Endodermal cell (in vitro differentiated cells): ENCODE data around the gene JMJD7. TPM values are rescaled to one million over a fixed set of nuclear protein-coding genes. Genes with fewer than 3 reads are reported as not detected.

Experiments
- DNase-seq: peaks from one replicate; pipeline ENCODE4 v3.0.0-alpha.2; 2017
- H3K27ac ChIP-seq: 2 replicates; pipeline ENCODE4 v1.5.1; 2013; ENCODE audit warnings: mild to moderate bottlenecking, low read depth, low read length, moderate library complexity
- H3K27me3 ChIP-seq: 2 replicates; pipeline ENCODE4 v1.6.1; 2013; ENCODE audit warnings: mild to moderate bottlenecking, low read length, moderate library complexity; ENCODE audit not compliant: insufficient read depth, control insufficient read depth, poor library complexity, severe bottlenecking
- H3K36me3 ChIP-seq: 2 replicates; pipeline ENCODE4 v1.7.0; 2013; ENCODE audit warnings: mild to moderate bottlenecking, low read length, moderate library complexity; ENCODE audit not compliant: control insufficient read depth, insufficient read depth
- H3K4me1 ChIP-seq: one replicate; pipeline ENCODE4 v1.7.0; 2013; ENCODE audit warnings: low read length; ENCODE audit not compliant: control insufficient read depth, insufficient read depth
- H3K4me3 ChIP-seq: 2 replicates; pipeline ENCODE4 v1.5.1; 2013; ENCODE audit warnings: mild to moderate bottlenecking, low read length, moderate library complexity
- H3K9ac ChIP-seq: 2 replicates; pipeline ENCODE4 v1.6.1; 2013; ENCODE audit warnings: mild to moderate bottlenecking, low read length, moderate library complexity; ENCODE audit not compliant: poor library complexity, severe bottlenecking; ENCODE audit errors: extremely low read depth
- H3K9me3 ChIP-seq: 2 replicates; pipeline ENCODE4 v1.6.1; 2013; ENCODE audit warnings: mild to moderate bottlenecking, low read length, moderate library complexity; ENCODE audit not compliant: control insufficient read depth
- H3K27ac Mint-ChIP-seq: 2 replicates; pipeline ENCODE4 v1.8.0; 2020; ENCODE audit warnings: mixed read lengths
- H3K27me3 Mint-ChIP-seq: 2 replicates; pipeline ENCODE4 v1.8.0; 2021; ENCODE audit warnings: mild to moderate bottlenecking, mixed read lengths; ENCODE audit not compliant: insufficient read depth
- H3K36me3 Mint-ChIP-seq: 2 replicates; pipeline ENCODE4 v1.8.0; 2020; ENCODE audit warnings: low read depth, mixed read lengths
- H3K4me1 Mint-ChIP-seq: 2 replicates; pipeline ENCODE4 v1.8.0; 2020; ENCODE audit warnings: mixed read lengths
- H3K4me3 Mint-ChIP-seq: 2 replicates; pipeline ENCODE4 v1.8.0; 2020; ENCODE audit warnings: mild to moderate bottlenecking, moderate library complexity, mixed read lengths
- H3K9me3 Mint-ChIP-seq: 2 replicates; pipeline ENCODE4 v1.8.0; 2020; ENCODE audit warnings: mild to moderate bottlenecking, mixed read lengths
- WGBS, 2 experiments: methylation state at CpG; one replicate each; pipeline versions ENCODE4 v1.1.5 to v1.1.7; 2013; ENCODE audit warnings: missing lambda C conversion rate in 2 of 2, mixed read lengths in 1 of 2; ENCODE audit not compliant: insufficient coverage in 1 of 2, insufficient read length in 1 of 2; 5-methylcytosine and 5-hydroxymethylcytosine counted together
- total RNA-seq, 2 donors: library from RNA; stranded (reverse); fragmentation: NEBNext Ultra II Directional in 1 of 2; extraction: Animal tissue kit (Norgen Biotek cat#: 25700) in 1 of 2; gene quantifications; 2 replicates in 1 of 2; 3 replicates in 1 of 2; pipeline ENCODE4 v1.2.1, GENCODE V29; 2021
- TF ChIP-seq, protein P1 (sequence below): fragments of 200-600 bp; sonication (generic); conservative IDR thresholded peaks from 2 replicates; pipeline ENCODE4 v1.5.0; 2021; ENCODE audit warnings: antibody characterized with exemption, mild to moderate bottlenecking

The JMJD7 gene
- total RNA-seq, 2 donors from 2014 or later = 18.4 to 22.1 TPM

DNA sequence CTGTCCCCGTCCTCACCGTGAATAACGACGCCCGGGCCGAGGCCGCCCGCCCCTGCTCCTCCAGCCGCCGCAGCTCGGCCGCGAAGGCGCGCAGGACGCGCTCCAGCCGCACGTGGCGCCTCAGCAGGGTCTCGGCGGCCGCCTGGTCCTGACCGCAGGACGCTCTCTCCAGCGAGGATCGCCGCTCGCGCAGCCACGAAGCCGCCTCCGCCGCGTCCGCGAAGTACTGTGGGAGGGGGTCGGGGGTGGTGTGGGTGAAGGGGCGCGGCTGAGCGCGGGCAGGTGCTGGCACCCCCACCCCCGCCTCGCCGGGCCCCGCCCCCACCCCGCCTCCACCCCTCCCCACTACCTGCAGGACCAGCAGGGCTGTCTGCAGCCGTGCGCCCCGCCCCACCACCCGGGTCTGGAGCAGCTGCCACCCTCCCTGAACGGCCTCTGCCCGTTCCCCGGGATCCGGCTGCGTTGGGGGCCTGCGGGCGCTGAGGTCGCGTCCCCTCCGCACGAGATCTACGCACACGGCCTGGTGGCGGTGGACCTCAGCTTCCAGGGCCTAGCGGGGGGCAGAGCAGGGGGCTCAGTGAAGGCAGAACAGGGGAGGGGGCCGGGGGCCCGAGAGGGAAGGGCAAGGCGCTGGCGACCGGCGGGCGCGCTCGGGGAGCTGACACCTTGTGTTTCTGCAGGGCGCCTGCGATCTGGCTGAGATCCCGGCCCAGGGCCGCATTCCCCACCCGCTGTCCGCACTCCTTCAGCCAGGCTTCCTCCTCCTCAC, 54.2 kb downstream of the JMJD7 start:
- 16 to 21% methylated on average over 22 to 60 of the region's 81 CpGs for WGBS, 2 experiments
- H3K4me3 ChIP-seq = no peak overlapping the region
- TF ChIP-seq, protein P1, sequence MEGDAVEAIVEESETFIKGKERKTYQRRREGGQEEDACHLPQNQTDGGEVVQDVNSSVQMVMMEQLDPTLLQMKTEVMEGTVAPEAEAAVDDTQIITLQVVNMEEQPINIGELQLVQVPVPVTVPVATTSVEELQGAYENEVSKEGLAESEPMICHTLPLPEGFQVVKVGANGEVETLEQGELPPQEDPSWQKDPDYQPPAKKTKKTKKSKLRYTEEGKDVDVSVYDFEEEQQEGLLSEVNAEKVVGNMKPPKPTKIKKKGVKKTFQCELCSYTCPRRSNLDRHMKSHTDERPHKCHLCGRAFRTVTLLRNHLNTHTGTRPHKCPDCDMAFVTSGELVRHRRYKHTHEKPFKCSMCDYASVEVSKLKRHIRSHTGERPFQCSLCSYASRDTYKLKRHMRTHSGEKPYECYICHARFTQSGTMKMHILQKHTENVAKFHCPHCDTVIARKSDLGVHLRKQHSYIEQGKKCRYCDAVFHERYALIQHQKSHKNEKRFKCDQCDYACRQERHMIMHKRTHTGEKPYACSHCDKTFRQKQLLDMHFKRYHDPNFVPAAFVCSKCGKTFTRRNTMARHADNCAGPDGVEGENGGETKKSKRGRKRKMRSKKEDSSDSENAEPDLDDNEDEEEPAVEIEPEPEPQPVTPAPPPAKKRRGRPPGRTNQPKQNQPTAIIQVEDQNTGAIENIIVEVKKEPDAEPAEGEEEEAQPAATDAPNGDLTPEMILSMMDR = peak; percentile 11
- no peaks in the 10 kb centered on the region for H3K9me3 Mint-ChIP-seq
- peak overlapping the region; percentile 42 for H3K4me3 Mint-ChIP-seq
- no peaks in the 10 kb centered on the region for H3K36me3 ChIP-seq
- peaks cover 43% of the 10 kb centered on the region for H3K27me3 Mint-ChIP-seq
- no peaks in the 10 kb centered on the region for H3K36me3 Mint-ChIP-seq
- no peaks in the 10 kb centered on the region for H3K9me3 ChIP-seq
- H3K4me1 Mint-ChIP-seq = peaks cover 1% of the 10 kb centered on the region
- DNase-seq = peak; percentile 79
- no peak overlapping the region for H3K9ac ChIP-seq
- H3K4me1 ChIP-seq = no peaks in the 10 kb centered on the region
- peaks cover 39% of the 10 kb centered on the region for H3K27me3 ChIP-seq
- no peak overlapping the region for H3K27ac ChIP-seq
- H3K27ac Mint-ChIP-seq = no peak overlapping the region

DNA sequence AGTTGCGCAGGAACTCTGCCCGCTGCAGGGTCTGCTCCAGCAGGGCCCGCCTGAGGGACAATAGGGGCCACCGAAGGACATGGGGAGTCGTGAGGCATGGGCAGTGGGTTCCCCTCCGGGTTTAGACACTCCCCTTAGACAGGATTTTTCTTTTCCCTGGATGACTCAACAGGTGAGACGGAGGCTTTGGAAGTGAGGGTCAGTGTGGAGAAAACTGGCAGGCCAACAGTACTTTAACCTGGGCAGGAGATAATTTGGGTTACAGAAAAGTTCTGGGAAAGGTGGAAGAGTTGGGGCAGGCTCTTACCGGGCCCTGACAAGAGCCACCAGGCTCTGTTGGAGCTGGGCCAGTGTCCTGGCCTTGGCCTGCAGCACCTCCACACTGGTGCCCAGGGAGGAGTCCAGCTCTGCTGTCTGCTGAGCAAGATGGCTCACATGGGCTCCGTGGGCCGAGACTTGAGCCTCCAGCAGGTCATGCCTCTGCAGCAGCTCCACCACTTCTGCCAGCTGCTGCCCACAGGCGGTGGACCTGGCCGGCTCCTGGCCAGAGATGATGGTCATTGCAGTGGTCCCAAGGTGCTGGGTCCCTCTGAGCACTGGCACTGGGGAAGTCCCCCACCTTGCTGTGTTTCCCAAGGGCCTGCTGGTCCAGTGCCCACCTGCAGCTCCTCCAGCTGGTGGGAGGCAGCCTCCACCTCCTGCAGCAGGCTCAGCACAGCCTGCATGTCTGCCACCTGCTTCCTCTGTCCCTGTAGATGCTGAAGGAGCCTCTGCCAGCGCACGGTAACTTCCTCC, 55.0 kb downstream of the JMJD7 start:
- no peaks in the 10 kb centered on the region for H3K4me1 ChIP-seq
- DNase-seq = no peak
- H3K36me3 ChIP-seq = no peaks in the 10 kb centered on the region
- H3K27ac ChIP-seq = no peak overlapping the region
- Mint-ChIP-seq H3K4me3 (peak overlapping the region; percentile 42), H3K27ac (no peak overlapping the region), H3K36me3 (no peaks in the 10 kb centered on the region), H3K4me1 (peaks cover 1% of the 10 kb centered on the region), H3K9me3 (no peaks in the 10 kb centered on the region), H3K27me3 (peaks cover 43% of the 10 kb centered on the region)
- no peak overlapping the region for H3K4me3 ChIP-seq
- TF ChIP-seq, protein P1 = no peak
- 71 to 79% methylated on average over 10 to 14 of the region's 14 CpGs for WGBS, 2 experiments
- no peaks in the 10 kb centered on the region for H3K9me3 ChIP-seq
- peaks cover 39% of the 10 kb centered on the region for H3K27me3 ChIP-seq
- no peak overlapping the region for H3K9ac ChIP-seq

DNA sequence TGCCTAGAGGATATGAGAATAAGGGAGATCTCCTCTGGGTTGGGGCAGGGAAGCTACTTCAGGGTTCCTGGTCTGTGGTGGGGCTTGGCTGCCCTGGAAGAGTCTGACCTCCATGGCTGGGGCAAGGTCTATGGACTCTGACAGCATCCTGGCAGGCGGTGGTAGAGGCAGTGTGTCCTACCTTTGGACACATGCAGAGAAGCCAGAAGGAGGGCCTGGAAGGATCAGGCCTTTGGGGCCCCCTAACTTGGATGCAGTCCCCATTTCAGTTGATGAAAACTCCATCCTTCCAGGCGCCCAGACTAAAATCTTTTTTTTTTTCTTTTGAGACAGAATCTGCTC, 55.6 kb downstream of the JMJD7 start:
- Histone ChIP-seq H3K9me3 (no peaks in the 10 kb centered on the region), H3K4me1 (no peaks in the 10 kb centered on the region), H3K4me3 (no peak overlapping the region), H3K9ac (no peak overlapping the region), H3K27ac (no peak overlapping the region), H3K36me3 (no peaks in the 10 kb centered on the region), H3K27me3 (peaks cover 39% of the 10 kb centered on the region)
- WGBS, 2 experiments = 90 to 100% methylated on average over 2 of the region's 2 CpGs
- TF ChIP-seq, protein P1 = no peak
- Mint-ChIP-seq H3K4me3 (no peak overlapping the region), H3K27me3 (peaks cover 43% of the 10 kb centered on the region), H3K4me1 (peaks cover 1% of the 10 kb centered on the region), H3K36me3 (no peaks in the 10 kb centered on the region), H3K9me3 (no peaks in the 10 kb centered on the region), H3K27ac (no peak overlapping the region)
- DNase-seq = no peak
